ENCODE measurements around the gene ZBED6.
A peak's percentile ranks its signal among the peaks of the same experiment; 100 is the strongest.
"Not testable (repeated sequence)": the region's sequence is repeated elsewhere in the genome, so short reads cannot be mapped to it uniquely, and the experiment has no call there.

ZBED6 gene

DNA sequence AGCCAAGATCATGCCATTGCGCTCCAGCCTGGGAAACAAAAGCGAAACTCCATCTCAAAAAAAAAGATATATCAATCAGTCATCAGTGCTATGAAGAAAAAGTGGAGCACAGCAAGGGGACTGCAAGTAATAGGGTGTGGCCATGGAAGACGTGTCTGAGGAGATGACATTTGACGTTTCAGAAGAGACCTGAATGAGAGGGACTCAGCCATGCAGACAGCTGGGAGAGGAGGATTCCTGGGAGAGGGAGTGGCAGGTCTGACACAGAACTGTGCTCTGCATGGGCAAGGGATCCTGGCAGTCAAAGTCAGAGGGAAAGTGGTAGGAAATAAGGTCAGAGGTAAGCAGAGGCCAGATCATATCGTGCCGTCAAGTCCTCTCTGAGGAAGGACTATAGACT, 27.2 kb upstream of the ZBED6 start:
- no peak for TF ChIP-seq POLR2A (IDR thresholded peaks at IDR 0.05; ENCODE audit: low read length)
- no peak for DNase-seq

DNA sequence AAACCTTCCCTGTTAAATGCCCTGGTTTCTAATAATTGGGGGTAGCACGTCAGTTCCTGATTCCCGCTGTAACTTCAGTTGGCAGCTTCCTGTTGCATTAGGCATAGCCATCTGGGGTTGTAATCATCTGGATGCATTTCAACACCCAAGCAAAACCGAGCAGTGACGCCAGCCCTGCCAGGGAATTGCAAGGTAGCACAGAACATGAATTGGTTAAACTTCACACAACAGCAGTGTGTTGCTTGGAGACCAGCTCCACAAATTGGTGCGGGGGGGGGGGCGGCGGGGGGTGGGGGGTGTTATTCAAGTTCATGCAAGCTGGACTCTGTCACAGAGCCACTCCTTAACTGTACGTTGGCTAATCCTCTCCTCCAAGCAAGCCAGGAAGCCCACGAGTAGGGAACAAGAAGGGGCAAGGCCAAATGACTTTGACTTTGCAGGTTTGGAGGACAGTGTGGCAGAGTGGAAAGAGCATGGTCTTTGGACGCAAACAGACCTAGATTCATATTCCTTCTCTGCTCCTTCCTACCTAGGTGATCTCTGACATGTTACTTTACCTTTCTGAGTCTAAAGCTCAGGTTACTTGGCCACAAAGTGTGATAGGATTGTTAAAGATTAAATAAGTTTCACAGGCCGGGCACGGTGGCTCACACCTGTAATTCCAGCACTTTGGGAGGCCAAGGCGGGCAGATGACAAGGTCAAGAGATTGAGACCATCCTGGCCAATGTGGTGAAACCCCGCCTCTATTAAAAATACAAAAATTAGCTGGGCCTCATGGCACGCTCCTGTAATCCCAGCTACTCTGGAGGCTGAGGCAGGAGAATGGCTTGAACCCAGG, 25.7 kb upstream of the ZBED6 start:
- DNase-seq: no peak
- TF ChIP-seq GATA1 (IDR thresholded peaks at IDR 0.05; ENCODE audit: low read depth, low read length) (no peak), POLR2A (IDR thresholded peaks at IDR 0.05; ENCODE audit: low read length) (no peak)

DNA sequence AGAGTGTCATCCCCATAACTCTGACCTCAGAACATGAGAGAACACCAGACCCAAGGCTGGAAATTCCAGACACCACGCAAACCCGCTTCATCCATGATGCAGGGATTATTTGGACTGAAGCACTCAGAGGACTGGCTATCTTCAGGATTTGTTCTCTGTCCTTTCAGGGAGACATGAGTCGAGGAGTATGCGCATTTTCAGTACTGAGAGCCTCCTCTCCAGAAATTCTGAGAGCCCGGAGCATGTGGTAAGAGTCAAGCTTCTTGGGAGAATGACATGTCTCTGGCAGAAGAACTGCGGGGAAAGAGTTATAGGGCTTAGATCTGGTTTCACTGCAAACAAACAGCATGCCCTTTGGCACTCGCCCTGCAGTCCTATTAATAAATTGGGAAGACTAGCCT, 23.5 kb upstream of the ZBED6 start:
- DNase-seq: no peak
- no peak for TF ChIP-seq POLR2A (IDR thresholded peaks at IDR 0.05; ENCODE audit: low read length)
- TF ChIP-seq GATA1 (IDR thresholded peaks at IDR 0.05; ENCODE audit: low read depth, low read length): no peak

DNA sequence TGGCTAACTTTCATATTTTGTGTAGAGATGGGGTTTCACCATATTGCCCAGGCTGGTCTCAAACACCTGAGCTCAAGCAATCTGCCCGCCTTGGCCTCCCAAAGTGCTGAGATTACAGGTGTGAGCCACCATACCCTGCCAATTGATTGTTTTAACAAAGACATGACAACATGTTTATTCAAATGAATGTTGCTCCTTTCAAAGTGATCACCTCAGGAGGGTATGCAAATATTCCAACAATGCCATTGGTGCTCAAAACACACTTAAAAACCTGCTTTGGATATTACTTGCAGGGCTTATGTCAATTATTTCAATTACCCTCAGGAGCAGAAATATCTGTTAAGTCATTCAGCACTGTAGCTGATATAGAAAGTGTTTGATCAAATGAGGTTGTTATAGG, 22.6 kb upstream of the ZBED6 start:
- DNase-seq: no peak
- TF ChIP-seq GATA1 (IDR thresholded peaks at IDR 0.05; ENCODE audit: low read depth, low read length) (no peak), POLR2A (IDR thresholded peaks at IDR 0.05; ENCODE audit: low read length) (no peak)

DNA sequence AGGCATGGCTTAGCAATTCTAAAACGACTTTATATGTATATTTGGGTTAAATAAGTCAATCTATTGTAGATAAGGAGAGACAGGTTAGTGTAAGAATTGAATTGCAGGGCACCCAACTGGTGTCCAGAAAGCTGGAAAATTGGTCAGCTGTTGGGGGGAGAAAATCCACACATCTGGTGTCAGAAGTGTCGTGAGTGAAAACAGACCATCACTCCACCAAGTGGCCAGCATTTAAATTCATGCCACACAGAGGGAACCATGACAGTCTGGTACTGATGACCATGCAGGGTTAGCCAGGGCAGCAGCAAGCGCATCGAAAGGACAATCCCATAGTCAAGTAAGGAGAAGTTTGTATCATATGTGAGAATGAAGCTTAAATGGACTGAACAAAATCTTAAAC, 18.8 kb upstream of the ZBED6 start:
- DNase-seq: peak in 1 of 2 experiments; percentile 13
- TF ChIP-seq GATA1 (IDR thresholded peaks at IDR 0.05; ENCODE audit: low read depth, low read length) (no peak), POLR2A (IDR thresholded peaks at IDR 0.05; ENCODE audit: low read length) (no peak)

DNA sequence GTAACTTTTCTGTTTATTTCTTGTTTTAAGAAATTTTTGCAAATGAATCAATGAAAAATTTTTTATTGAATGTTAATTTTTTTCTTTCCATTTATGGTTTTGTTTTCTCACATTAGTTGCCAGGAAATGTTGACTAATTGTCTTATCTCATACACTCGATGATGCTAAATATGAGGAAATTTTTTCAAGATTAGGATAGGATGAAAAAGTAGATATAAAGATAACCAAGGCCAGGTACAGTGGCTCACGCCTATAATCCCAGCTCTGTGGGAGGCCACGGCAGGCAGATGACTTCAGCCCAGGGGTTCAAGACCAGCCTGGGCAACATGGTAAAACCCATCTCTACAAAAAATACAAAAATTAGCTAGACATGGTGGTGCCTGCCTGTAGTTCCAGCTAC, 17.8 kb upstream of the ZBED6 start:
- DNase-seq: no peak
- no peak for TF ChIP-seq POLR2A (IDR thresholded peaks at IDR 0.05; ENCODE audit: low read length)
- TF ChIP-seq GATA1 (IDR thresholded peaks at IDR 0.05; ENCODE audit: low read depth, low read length): no peak

DNA sequence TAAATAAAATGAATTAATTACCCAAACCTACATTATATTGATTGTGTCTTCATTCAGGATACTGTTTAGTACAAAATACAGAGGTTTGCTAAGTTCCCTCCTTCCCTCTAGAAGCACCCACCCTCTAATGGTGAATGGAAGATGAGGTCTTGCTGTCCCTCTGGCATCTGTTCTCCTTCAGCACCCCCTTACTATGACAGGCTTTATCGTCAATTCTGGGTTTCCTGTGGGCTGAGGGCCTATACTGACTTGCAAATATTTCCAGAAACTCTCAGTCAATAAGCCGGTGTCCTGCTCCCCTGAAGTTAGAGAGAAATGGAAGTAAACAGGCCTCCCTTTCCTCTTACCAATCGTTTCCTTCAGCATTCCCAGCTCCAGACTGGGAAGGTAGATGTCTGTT, 17.3 kb upstream of the ZBED6 start:
- TF ChIP-seq GATA1 (IDR thresholded peaks at IDR 0.05; ENCODE audit: low read depth, low read length) (no peak), POLR2A (IDR thresholded peaks at IDR 0.05; ENCODE audit: low read length) (no peak)
- DNase-seq: no peak

DNA sequence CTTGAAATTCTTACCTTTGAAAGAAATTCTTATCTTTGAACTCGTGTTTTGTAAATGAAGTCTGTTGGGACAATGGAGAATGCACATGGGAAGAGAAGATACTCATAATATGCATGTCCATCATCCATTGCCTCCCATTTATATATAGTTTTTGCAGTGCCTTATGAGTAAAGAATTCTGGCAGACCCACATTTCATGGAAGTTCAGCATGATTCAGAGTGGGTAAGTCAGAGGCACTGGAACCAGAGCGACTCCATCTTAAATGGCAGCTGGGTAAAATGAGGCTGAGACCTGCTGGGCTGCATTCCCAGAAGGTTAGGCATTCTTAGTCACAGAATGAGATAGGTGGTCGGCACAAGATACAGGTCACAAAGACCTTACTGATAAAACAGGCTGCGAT, 16.6 kb upstream of the ZBED6 start:
- TF ChIP-seq GATA1 (IDR thresholded peaks at IDR 0.05; ENCODE audit: low read depth, low read length) (no peak), POLR2A (IDR thresholded peaks at IDR 0.05; ENCODE audit: low read length) (no peak)
- DNase-seq: no peak

DNA sequence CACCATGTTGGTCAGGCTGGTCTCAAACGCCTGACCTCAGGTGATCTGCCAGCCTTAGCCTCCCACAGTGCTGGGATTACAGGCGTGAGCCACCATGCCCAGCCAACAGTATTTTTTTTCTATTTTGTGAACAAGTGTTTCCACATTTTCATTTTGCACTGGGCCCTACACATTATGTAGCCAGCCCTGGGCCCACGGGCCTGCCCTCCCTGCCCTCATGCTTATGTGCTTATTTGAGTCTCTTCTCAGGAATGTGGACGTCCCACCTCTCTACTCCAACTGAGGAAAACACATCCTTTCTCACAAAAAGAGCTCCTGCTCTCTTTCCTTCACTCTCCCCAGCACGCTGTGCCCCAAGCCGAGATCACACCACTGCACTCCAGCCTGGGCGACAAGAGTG, 13.5 kb upstream of the ZBED6 start:
- TF ChIP-seq POLR2A (IDR thresholded peaks at IDR 0.05; ENCODE audit: low read length) (no peak), GATA1 (IDR thresholded peaks at IDR 0.05; ENCODE audit: low read depth, low read length) (no peak)
- no peak for DNase-seq

DNA sequence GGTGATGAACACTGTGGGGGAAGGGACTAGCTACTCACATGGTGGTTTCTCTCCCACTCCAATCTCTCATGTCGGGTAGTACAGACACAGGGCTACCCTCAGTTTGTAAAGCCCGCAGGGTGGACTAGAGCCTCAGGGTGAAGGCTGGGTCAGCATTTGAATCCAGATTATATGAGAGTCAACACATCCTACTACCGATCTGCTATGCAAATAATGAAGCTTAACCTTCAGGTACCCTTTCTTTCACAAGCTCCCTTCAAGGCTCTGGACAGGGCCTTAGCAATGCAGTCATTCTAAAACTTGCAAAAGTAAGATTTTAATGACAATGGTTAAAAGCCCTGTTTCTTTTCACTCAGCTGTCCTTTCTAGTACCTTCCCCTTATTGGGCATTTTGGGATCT, 5.5 kb upstream of the ZBED6 start:
- DNase-seq: no peak
- TF ChIP-seq POLR2A (IDR thresholded peaks at IDR 0.05; ENCODE audit: low read length): no peak
- TF ChIP-seq GATA1 (IDR thresholded peaks at IDR 0.05; ENCODE audit: low read depth, low read length): no peak

DNA sequence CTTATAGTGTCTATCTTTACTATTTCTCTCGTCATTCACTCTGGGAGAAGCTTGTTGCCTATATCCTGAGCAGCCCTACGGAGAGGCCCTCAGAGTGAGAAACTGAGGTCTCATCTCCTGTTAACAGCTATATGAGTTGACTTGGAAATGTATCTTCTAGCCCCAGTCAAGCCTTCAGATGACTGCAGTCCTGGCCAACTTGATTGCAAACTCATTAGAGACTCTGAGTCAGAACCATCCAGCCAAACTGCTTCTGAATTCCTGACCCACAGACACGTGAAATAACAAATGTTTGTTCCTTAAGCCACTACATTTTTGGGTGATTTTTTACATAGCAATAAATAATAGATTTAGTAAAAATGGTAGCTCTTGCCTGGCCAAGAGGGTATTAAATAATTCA, 3.9 kb upstream of the ZBED6 start:
- no peak for TF ChIP-seq POLR2A (IDR thresholded peaks at IDR 0.05; ENCODE audit: low read length)
- DNase-seq: no peak

DNA sequence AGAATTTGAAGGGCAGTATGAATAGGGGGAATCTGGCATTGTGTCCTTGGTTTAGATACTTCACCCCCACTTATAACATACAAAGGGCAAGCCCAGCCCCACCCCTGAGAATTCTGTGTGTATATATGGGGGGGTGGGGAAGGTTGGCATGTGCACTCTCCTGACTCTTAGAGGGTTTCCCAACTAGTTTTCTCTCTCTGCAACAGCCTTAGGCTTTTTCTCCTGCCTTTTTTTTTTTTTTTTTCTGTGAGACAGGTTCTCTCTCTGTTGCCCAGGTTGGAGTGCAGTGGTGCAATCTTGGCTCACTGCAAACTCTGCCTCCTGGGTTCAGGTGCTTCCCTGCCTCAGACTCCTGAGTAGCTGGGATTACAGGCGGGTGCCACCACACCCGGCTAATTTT, 2.9 kb upstream of the ZBED6 start:
- no peak for DNase-seq
- TF ChIP-seq POLR2A (IDR thresholded peaks at IDR 0.05; ENCODE audit: low read length) (no peak), GATA1 (IDR thresholded peaks at IDR 0.05; ENCODE audit: low read depth, low read length) (no peak)

DNA sequence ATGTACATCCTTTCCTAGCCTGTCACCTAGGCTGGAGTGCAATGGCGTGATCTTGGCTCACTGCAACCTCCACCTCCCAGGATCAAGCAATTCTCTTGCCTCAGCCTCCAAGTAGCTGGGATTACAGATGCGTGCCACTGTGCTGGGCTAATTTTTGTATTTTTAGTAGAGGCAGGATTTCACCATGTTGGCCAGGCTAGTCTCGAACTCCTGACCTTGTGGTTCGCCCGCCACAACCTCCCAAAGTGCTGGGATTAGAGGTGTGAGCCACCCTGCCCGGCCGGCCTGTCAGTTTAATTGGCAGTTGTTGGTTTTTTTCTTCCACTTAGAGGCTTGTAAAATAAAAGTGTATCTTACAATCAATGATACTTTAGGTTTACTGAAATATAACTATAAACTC, 1.9 kb upstream of the ZBED6 start:
- not testable (repeated sequence) for DNase-seq

DNA sequence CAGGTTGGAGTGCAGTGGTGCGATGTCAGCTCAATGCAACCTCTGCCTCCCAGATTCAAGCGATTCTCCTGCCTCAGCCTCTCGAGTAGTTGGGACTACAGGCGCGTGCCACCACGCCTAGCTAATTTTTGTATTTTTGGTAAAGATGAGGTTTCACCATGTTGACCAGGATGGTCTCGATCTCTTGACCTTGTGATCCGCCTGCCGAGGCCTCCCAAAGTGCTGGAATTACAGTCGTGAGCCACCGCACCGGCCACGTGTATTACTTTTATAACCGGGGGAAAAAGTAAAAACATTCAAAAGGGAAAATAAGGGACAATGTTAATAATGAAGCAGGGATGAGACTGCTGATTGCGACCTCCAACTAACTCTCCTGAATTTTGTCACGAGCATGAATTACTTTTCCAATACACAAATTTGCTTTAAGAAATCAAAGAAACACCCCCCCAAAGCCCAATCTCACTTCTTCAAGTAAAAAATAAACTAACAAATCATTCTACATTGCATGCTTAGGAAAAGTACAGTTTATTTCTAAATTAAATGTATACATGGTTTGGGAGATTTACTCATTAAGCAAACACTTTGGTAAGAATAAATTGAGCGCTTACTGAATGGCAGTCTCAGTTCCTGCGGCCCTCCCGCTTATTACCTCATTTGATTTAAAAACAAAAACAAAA, 521 bp upstream of the ZBED6 start:
- DNase-seq: no peak
- TF ChIP-seq GATA1 (IDR thresholded peaks at IDR 0.05; ENCODE audit: low read depth, low read length) (no peak), POLR2A (IDR thresholded peaks at IDR 0.05; ENCODE audit: low read length) (no peak)

DNA sequence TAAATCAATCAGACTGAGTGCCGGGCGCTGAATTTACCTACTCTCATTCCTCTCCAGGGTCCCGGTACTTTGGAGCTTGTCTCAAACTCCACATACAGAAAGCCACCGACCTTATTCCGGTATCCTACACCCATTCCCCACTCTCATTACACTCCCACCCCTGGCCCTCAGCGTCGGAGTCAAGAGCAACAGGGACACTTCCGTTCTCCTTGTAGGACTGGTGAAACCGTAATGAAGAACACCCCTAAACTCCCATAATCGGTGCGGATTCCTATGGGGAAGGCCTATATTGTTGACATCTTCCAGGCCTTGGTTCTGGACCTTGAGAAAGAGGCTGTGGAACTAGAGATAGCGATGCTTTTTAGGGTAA, 798 bp downstream of the ZBED6 start:
- no peak for TF ChIP-seq POLR2A (IDR thresholded peaks at IDR 0.05; ENCODE audit: low read length)
- DNase-seq: peak; percentile 60 to 73
